ENCODE measurements around the gene MRFAP1L1. TPM values are rescaled to one million over a fixed set of nuclear protein-coding genes. Genes with fewer than 3 reads are reported as not detected.

MRFAP1L1 gene
- total and polyA plus RNA-seq, 9 of the 15 experiments (the other 6 are each of a cell fraction or from before 2014, with no cell fraction given) = 37.6 to 111 (median 83.8) TPM

- peak; percentile 95 for TF ChIP-seq REST (IDR thresholded peaks at IDR 0.05; ENCODE audit: borderline replicate concordance)
- TF ChIP-seq REST (CRISPR knock-in tag; IDR thresholded peaks at IDR 0.05; ENCODE audit: low read depth) = 0 out of 2 replicates have a peak, but pooled peaks have one; percentile 37
- TF ChIP-seq CTCFL (IDR thresholded peaks at IDR 0.05; ENCODE audit: borderline replicate concordance, insufficient read depth, low read depth, low read length, poor library complexity, severe bottlenecking) = peak; percentile 5
- TF ChIP-seq STAG1 (CRISPR knock-in tag; IDR thresholded peaks at IDR 0.05; ENCODE audit: borderline replicate concordance) = peak; percentile 97
- TF ChIP-seq ARNT (IDR thresholded peaks at IDR 0.05) = 0 out of 4 replicates have a peak, but pooled peaks of 1 of the 2 experiments have one; percentile 18
- peak in 1 of 2 experiments; percentile 45; a peak in 1 of 4 replicates for TF ChIP-seq KDM4B (IDR thresholded peaks at IDR 0.05; ENCODE audit: borderline replicate concordance in 2 of 2, low read depth in 1 of 2)
- TF ChIP-seq ID3 (CRISPR knock-in tag; IDR thresholded peaks at IDR 0.05) = no peak
- TF ChIP-seq ID3 (tag; IDR thresholded peaks at IDR 0.05) = 0 out of 2 replicates have a peak, but pooled peaks have one; percentile 44
- peak; percentile 91 to 96 (median 93) for TF ChIP-seq CTCF (IDR thresholded peaks at IDR 0.05 in 2 of 3, conservative IDR thresholded peaks at IDR 0.05 in 1 of 3; ENCODE audit: insufficient read depth in 2 of 3, low read depth in 1 of 3, low read length in 3 of 3)
- TF ChIP-seq ZBTB2 (IDR thresholded peaks at IDR 0.05) = 0 out of 2 replicates have a peak, but pooled peaks have one; percentile 68
- TF ChIP-seq SMARCA4 (IDR thresholded peaks at IDR 0.05) = no peak
- TF ChIP-seq ZNF695 (CRISPR knock-in tag; IDR thresholded peaks at IDR 0.05) = no peak
- 0 out of 2 replicates have a peak, but pooled peaks have one; percentile 31 for TF ChIP-seq ETV5 (CRISPR knock-in tag; IDR thresholded peaks at IDR 0.05; ENCODE audit: low read depth)
Measured at GRCh38 chr4:6720202-6720699, 10.6 kb upstream of the MRFAP1L1 start (continued).
